ENCODE measurements around the gene CBLB.

- TF ChIP-seq CTCF (IDR thresholded peaks at IDR 0.05) (no peak), POLR2A (IDR thresholded peaks at IDR 0.05) (no peak)
These were observed 195.8 kb downstream of the CBLB start for GRCh38 chr3:105672996-105673395.
